KOPT-K1 (cell line): Measurements from ENCODE around the gene CRYBG2.
"Not testable (repeated sequence)": the region's sequence is repeated elsewhere in the genome, so short reads cannot be mapped to it uniquely, and the experiment has no call there.

ENCODE experiments used
- H3K27ac ChIP-seq: fragments of 200-600 bp; sonication (generic); 2 replicates; pipeline ENCODE4 v1.5.1; 2016; ENCODE audit warnings: antibody characterized with exemption, mild to moderate bottlenecking, low read depth, low read length; ENCODE audit not compliant: poor library complexity, severe bottlenecking
- H3K36me3 ChIP-seq: fragments of 200-600 bp; sonication (generic); 2 replicates; pipeline ENCODE4 v1.5.1; 2017; ENCODE audit warnings: antibody characterized with exemption, mild to moderate bottlenecking, low read length, moderate library complexity; ENCODE audit not compliant: insufficient read depth
- H3K9me3 ChIP-seq: fragments of 200-600 bp; sonication (generic); 2 replicates; pipeline ENCODE4 v1.5.1; 2017; ENCODE audit warnings: antibody characterized with exemption, low read length, mild to moderate bottlenecking; ENCODE audit not compliant: insufficient read depth, poor library complexity, severe bottlenecking

Gene CRYBG2

DNA sequence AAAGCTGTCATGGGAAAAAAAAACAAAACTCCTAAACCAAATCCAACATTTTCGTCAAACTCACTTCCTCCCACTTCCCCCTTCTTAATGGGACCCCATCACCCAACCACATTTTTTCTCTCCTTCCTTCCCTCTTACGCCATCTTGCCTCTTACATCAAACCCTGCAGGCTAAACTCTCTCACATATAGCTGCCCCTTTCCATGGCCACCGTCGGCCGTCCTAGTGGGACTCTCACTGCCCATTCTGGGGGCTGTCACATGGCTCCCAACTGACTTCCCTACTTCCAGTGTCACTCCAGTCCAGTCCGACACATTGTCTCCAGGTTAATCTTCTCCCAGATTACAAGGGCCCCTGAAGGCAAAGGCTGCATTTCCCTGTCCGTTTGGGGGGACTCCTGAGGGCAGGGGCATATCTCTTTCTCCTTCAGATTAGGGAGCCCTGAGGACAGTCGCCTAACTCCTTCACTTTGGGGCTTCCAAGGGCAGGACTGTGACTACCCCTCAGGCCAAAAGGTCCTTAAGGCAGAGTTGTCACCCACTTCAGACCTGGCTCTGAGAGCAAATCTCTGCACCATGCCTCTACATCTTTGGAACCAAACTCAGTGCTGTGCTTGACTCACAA is 48.2 kb downstream of the CRYBG2 start:
- H3K36me3 ChIP-seq: no peaks in the 10 kb centered on the region
- H3K9me3 ChIP-seq: no peaks in the 10 kb centered on the region
- peak overlapping the region; percentile 96 for H3K27ac ChIP-seq

DNA sequence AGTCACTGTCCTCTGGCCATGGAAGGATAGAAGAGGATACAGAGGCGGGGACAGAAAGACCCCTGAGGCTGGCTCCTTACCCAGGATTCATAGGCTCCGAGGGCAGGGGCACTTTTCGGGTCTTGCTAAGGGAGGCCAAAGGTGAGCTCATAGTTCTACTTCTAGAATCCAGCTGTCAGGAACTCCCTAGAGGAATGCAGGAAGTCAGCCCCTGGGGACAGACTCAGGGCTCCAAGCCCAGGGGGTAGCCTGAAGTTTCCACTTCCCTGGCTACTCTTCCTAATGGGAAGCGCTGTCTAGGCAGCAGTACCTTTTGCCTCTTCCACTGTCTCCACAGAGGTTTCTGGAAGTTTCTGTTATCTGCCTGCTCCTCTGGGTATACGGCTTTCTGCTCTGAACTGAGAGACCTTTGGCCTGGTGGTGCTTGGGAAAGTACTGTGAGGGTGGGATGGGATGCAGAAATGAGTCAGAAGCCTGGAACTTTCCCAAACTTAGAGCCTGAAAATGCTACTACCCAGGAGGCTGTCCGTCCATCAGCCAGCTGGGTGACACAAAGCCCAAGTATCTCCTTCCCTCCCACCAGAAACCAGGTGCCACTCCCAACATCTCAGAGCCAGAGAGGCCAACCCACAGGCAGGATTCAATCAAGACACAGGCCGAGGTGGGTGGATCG is 51.1 kb downstream of the CRYBG2 start:
- Histone ChIP-seq H3K9me3 (no peaks in the 10 kb centered on the region), H3K36me3 (no peaks in the 10 kb centered on the region), H3K27ac (no peak overlapping the region)

DNA sequence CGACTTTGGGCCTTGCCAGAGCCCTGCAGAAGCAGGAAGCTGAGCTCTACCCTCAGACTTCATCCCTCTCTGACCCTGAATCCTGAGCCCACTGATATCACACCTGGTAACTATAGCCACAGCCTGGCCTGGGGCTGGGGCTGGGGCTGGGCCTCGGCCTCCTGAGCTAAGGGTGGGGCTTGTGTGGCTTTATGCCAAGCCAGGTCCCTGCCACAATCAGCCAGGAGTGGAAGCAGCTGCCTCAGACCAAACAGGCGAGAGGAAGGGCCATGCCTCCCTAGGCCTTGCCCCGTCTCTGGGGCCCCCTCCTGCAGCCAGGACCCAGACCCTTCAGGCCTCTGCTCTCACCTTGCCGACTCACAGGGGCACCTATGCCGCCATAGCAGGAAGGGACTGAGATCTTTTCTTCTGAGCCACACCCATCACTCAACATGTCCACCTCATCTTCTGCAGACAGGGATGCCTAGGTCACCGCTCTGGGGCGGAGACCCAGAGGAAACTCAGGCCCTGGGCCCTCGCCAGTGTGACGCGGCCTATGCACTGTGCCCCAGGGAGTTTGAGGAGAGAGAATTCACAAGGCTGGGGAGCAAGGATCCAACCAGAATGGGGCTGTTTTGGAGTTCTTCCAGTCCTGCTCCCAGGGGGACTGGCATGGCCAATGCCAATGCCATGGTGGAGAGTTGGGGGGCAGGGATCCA is 53.2 kb downstream of the CRYBG2 start:
- Histone ChIP-seq H3K27ac (peak overlapping the region; percentile 47), H3K36me3 (no peaks in the 10 kb centered on the region)

DNA sequence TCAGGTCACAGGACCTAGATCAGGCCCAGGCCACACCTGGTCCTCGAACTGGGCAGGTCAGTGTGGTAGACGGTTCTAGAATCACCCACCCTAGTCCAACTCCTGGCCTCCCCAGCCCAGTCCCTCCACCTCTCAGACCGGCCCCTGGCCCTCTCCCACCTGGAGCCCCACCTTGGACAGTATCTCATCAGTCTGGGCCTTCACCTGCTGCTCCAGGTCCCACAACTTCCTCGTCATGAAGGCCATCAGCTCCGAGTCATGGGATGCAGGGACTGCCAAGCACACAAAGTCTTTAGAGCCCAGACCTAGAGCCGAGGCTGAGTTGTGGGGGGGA is 56.2 kb downstream of the CRYBG2 start:
- Histone ChIP-seq H3K27ac (no peak overlapping the region), H3K36me3 (no peaks in the 10 kb centered on the region)

More for the DNA sequence above, 53.2 kb downstream of the CRYBG2 start:
- H3K9me3 ChIP-seq: no peaks in the 10 kb centered on the region

DNA sequence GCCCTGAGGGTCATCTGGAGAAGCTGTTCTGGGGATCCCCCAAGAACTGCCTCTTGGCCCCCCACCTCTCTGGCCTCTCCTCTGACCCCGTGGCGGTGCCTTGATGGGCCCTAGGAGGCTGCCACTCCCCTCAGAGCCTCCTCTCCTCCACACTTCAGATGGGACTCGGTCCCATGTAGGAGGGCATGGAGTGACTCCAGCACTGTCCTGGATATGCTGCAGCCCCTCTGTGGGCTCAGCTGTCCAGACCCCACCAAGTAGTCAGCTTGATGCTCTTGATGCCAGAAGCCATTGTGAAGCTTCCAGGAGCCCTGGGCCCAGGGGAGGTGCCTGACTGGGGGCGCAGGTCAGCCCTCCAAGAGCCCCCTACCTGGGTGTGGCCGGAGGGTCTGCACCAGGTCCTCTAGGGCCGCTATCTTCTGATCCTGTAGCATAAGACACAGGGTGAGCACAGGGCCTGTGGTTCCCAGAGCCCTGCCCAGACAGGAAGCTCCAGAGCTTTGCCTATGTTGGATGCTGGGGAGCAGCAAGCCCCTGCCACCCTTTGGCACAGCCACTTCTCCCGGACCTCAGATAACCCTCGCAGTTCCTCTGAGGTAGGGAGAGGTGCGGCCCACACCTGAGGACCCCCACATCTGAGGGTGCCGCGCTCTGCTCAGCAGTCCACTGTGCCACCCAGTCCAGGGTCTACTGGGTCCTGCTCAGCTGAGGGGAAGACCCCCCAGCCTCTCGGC is 56.7 kb downstream of the CRYBG2 start:
- no peaks in the 10 kb centered on the region for H3K9me3 ChIP-seq
- no peaks in the 10 kb centered on the region for H3K36me3 ChIP-seq
- no peak overlapping the region for H3K27ac ChIP-seq

More for the DNA sequence above, 56.2 kb downstream of the CRYBG2 start:
- H3K9me3 ChIP-seq: no peaks in the 10 kb centered on the region

DNA sequence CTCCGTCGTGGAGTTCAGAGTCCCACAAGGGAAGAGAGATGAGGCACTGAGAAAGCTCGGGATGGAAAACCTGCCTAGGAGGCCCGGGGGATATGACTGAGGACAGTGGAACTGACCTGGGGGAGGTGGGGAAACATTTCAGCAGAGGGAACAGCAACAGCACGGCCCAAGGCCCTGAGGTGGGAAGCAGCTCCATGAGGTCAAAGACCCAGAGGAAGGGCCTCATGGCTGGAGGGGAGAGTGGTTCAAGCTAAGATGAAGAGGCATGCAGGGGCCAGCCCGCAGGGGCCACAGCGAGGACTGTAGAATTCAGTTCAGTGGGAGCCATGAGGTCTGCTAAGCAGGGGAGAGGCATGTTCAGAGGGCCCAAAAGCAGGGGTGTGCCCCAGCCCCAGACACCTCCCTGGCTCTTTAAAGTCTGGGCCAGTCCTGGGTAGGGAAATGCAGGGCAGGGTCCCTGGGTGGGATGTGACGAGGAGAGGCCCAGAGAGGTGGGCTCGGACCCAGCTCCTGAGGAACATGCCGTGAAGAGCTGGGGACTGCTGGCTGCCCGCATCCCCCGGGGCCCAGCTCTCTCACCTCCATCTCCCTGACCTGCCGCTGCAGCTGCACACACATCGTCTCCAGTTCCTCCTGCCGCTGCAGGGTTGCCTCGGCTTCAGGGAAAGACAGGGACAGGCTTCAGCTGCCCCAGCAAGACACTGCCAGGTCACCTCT is 57.4 kb downstream of the CRYBG2 start:
- H3K36me3 ChIP-seq: no peaks in the 10 kb centered on the region
- H3K9me3 ChIP-seq: no peaks in the 10 kb centered on the region
- H3K27ac ChIP-seq: no peak overlapping the region

DNA sequence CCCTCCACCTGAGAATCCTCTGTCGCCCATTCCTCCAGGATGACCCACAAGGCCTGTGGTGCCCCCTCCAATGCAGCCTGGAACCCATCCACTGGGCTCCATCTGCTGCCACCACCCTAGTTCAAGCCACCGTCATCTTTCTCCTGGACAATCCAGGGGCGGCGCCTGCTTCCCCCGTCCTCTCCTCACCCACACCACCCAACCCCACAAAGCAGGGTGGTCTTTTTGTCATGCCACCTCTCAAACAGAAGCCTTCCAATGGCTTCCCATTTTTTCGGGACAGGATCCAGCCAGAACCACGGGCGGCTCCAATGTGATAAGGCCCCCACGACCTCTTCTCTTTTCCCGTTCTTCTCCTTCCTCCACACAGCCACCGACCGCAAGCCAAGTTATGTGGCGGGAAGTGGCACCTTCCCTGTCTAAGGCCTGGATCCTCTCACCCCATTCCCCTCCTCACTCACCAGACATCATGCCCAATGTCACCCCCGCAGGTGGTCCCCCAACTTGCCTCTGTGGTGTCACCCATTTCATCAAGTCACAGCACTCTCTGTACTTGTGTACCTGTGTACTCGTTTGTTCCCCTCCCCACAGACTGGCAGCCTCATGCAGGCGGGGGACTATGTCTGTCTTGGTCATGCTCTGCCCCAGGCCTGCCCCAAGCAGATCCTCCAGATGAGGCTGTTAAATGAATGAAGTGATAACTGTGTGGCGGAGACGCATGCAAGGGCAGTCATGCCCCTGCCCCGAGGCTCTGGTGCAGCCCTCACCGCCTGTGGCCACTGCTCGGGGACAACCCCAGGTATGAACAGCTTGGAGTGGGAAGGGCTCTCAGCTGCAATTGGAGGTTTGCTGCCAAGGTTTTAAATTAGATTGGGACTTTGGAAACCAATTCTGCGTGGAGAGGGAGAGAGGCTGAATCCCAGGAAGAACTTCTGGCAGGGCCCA is 58.5 kb downstream of the CRYBG2 start:
- H3K36me3 ChIP-seq: no peaks in the 10 kb centered on the region
- no peaks in the 10 kb centered on the region for H3K9me3 ChIP-seq
- H3K27ac ChIP-seq: no peak overlapping the region

DNA sequence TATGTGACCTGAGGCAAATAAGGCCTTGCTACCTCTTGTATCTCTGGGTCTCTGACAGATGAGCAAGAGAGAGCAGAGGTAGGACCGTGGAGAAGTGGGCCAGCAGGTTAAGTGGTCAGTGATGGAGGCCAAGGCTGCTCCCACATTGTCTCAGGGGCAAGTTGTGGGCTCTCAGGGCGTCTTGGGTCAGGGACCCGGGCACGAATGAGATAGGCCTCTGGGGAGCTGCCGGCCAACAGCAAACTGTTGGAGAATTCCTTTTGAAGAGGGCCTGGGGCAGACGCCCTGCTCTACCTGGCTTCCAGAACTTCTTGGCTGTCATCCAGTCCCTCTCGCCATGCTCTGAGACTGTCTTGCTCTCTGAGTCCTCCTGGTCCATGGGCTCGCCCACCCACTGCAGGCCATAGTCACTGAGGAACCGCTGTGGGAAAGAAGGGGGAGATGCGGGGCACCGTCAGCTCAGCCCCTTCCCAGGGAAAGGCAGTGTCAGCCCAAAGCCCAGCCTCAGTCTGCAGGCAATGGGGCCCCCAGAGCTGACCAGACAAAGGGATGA is 59.9 kb downstream of the CRYBG2 start:
- H3K9me3 ChIP-seq: no peaks in the 10 kb centered on the region
- H3K36me3 ChIP-seq: no peaks in the 10 kb centered on the region
- no peak overlapping the region for H3K27ac ChIP-seq

DNA sequence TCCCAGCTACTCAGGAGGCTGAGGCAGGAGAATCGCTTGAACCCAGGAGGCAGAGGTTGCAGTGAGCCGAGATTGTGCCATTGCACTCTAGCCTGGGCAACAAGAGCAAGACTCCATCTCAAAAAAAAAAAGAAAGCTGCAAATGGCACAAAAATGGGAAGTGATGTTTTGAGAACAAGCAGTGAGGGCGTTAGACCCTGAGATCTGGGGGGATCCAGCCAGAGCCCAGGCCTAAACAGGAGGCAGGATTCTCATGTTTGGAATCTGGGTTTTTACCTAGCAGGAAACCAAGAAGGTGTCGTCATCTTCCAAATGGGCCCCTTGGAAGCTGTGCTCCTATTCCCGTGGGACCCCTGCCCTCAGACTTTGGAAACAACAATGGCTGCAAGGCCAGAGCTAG is 61.2 kb downstream of the CRYBG2 start:
- H3K9me3 ChIP-seq, H3K36me3 ChIP-seq, H3K27ac ChIP-seq: not testable (repeated sequence)

DNA sequence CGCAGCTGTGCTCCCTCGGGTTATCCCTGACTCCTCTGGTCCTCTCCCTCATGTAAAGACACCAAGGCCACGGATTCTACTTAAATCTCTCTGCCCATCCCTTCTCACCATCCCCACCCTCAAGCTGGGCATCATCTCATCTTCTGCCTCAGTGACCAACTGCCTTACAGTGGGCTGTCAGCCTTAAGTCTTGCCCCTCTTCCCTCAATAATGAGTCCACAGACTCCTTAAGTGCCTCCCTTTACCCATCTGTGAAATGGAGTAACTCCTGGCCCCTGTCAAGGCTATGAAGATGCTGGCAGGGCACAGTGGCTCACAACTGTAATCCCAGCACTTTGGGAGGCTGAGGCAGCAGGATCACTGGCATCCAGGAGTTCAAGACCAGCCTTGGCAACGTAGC is 62.0 kb downstream of the CRYBG2 start:
- Histone ChIP-seq H3K36me3 (no peaks in the 10 kb centered on the region), H3K9me3 (no peaks in the 10 kb centered on the region), H3K27ac (peak overlapping the region; percentile 99)

DNA sequence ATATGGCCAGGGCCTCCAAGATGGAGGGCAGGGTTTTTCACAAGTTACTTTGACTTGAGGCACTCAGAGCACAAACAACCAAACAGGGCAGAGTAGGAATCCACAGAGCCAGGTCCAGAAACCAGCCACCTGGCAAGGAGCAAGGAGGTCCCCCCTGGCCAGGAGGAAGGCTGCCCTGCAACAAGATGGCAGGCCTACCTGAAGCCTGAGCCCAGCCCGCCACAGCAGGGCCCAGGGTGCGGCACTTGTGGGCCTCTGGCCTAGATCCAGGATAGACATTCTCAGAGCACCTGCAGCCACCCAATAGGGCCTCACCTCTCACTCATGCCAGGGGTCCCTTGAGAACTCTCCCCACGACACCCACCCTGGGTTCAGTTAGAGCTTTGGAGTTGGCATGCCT is 62.5 kb downstream of the CRYBG2 start:
- peak overlapping the region; percentile 99 for H3K27ac ChIP-seq
- H3K36me3 ChIP-seq: no peaks in the 10 kb centered on the region
- H3K9me3 ChIP-seq: no peaks in the 10 kb centered on the region

DNA sequence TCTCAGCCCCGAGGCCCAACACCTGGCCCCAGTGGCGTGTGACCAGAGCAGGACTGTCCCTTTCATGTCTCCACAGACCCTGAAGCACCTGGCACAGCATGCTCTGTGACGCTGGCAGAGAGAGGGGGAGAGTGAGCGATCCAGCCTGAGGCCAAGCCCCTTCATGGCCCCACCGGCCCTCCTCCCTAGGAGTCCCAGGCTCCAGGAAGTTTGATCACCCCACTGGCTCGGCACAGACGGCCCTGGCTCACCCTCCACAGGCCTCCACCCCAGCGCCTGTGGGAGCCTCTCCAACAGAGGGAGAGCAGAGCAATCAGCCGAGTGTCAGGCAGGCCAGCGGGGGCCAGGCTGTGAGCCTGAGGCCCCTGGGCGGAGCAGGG is 63.1 kb downstream of the CRYBG2 start:
- Histone ChIP-seq H3K27ac (peak overlapping the region; percentile 99), H3K9me3 (no peaks in the 10 kb centered on the region), H3K36me3 (no peaks in the 10 kb centered on the region)

DNA sequence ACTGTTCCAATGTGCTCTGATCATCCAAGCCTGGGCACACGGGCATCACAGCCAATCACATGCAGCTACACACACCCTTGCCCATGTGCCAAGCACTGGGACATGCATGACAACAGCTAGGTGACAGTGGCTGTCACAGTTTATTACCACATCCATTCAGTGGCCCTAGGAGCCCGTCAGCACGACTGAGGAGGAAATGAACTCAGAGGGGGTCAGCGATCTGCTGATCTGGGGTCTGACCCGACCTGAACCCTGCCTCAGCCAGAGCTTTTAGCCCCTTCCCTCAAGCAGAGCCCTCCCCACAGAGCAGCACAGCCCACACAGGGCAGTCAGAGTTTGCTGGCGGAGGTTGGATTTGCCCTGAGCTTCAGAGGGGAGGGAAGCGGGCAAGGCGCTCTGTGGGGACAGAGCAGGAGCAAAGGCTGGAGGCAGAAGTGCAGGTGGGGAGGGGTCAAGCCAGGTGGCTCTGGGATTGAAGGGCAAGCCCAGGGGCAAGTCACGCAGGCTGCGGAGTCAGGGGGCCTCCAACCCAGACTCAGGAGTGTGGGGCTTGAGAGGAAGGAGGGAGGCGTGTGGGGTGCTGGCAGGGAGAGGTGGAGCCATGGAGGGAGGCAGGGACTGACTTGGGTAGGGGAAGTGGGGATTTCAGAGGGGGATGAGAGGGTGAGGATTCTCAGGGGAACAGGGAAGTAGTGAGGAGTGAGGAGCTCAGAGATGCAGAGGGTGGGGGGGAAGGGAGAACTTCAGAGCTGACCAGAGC is 63.6 kb downstream of the CRYBG2 start:
- H3K27ac ChIP-seq: peak overlapping the region; percentile 99
- H3K9me3 ChIP-seq: no peaks in the 10 kb centered on the region
- H3K36me3 ChIP-seq: no peaks in the 10 kb centered on the region
